Tibial nerve (tissue), 3 donors: ENCODE results near the gene SHROOM3.

ENCODE experiments used
- POLR2A ChIP-seq, 2 donors: fragments of 450-650 bp; IDR thresholded peaks; one replicate each; pipeline ENCODE4 v1.6.1; 2017; ENCODE audit warnings: antibody characterized with exemption in 2 of 2, mild to moderate bottlenecking in 2 of 2, moderate library complexity in 2 of 2
- TF ChIP-seq, protein P1 (sequence below), 5 experiments: fragments of 200-600 bp in 3 of 5; fragments of 450-650 bp in 2 of 5; sonication (generic) in 3 of 5; IDR thresholded peaks; one replicate each; pipeline ENCODE4 v1.5.1; 2016 to 2019; ENCODE audit warnings: antibody characterized with exemption in 5 of 5, mild to moderate bottlenecking in 3 of 5, moderate library complexity in 2 of 5

DNA sequence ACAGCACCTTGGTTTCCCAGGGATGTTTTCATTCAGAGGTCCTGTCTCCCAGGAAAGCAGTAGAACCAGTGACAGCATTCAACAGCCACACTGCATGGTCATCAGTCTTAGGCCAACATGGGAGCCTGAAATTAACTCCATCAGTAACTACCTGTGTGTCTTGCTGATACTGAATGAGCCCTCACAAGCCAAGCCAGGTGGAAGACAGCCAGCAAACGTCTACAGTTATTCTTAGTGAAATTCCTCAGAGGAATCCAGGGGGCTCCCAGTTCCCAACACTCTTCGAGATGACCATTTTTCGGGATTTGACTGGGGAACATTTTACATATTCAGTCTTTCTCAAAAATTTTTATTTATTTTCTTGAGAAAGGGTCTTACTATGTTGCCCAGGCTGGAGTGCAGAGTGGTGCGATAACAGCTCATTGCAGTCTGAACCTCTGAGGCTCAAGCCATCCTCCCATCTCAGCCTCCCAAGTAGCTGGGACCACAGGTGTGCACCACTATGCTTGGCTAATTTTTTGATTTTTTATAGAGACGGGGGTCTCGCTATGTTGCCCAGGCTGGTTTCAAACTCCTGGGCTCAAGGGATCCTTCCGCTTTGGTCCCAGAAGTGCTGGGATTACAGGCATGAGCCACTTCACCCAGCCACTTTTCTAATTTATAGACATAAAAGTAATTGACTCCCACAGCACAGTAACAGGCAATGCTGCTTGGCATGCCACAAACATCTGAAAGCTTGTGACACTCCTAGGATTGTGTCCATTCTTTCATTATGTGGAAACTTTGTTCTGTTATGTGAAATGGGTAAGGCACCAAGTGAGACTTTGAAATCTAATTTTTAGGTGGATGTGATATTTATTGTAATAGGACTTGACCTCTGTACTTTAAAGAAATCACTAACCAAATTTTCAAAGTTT, 346.0 kb downstream of the SHROOM3 start:
- TF ChIP-seq, protein P1, sequence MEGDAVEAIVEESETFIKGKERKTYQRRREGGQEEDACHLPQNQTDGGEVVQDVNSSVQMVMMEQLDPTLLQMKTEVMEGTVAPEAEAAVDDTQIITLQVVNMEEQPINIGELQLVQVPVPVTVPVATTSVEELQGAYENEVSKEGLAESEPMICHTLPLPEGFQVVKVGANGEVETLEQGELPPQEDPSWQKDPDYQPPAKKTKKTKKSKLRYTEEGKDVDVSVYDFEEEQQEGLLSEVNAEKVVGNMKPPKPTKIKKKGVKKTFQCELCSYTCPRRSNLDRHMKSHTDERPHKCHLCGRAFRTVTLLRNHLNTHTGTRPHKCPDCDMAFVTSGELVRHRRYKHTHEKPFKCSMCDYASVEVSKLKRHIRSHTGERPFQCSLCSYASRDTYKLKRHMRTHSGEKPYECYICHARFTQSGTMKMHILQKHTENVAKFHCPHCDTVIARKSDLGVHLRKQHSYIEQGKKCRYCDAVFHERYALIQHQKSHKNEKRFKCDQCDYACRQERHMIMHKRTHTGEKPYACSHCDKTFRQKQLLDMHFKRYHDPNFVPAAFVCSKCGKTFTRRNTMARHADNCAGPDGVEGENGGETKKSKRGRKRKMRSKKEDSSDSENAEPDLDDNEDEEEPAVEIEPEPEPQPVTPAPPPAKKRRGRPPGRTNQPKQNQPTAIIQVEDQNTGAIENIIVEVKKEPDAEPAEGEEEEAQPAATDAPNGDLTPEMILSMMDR (IDR thresholded peaks at IDR 0.05): no peak
- TF ChIP-seq POLR2A (IDR thresholded peaks at IDR 0.05): no peak
